WTC11 (cell line): ENCODE data around the gene GPX3. TPM values are rescaled to one million over a fixed set of nuclear protein-coding genes. Genes with fewer than 3 reads are reported as not detected.
A peak's percentile ranks its signal among the peaks of the same experiment; 100 is the strongest.

ENCODE experiments used
- ATAC-seq: fragments of 200-7000 bp; cut with Tn5 transposase; 2 replicates; pipeline ENCODE4 v1.10.0; 2021; ENCODE audit warnings: mild to moderate bottlenecking, moderate library complexity
- CTCF ChIA-PET: fragments of 300-600 bp; sonication (Branson Sonifier 250); formaldehyde crosslinking; loops from one replicate; lab custom pipeline; 2021; ENCODE audit warnings: antibody characterized with exemption; lab: Charles Lee
- POLR2A ChIA-PET: fragments of 350-600 bp; sonication (Branson Sonifier 250); formaldehyde crosslinking; loops from one replicate; lab custom pipeline; 2021; ENCODE audit warnings: antibody characterized with exemption; lab: Charles Lee
- DNase-seq: peaks from one replicate; pipeline ENCODE4 v3.0.0; 2021; ENCODE audit warnings: low spot score
- H3K27ac Mint-ChIP-seq: 2 replicates; pipeline ENCODE4 v1.8.0; 2021; ENCODE audit warnings: mixed read lengths
- H3K27me3 Mint-ChIP-seq: 2 replicates; pipeline ENCODE4 v1.8.0; 2021; ENCODE audit warnings: low read depth, mild to moderate bottlenecking, moderate library complexity, mixed read lengths
- H3K36me3 Mint-ChIP-seq: 2 replicates; pipeline ENCODE4 v1.8.0; 2021; ENCODE audit warnings: mixed read lengths
- H3K4me1 Mint-ChIP-seq: 2 replicates; pipeline ENCODE4 v1.8.0; 2022; ENCODE audit warnings: mixed read lengths
- H3K4me3 Mint-ChIP-seq: 2 replicates; pipeline ENCODE4 v1.8.0; 2021; ENCODE audit warnings: mild to moderate bottlenecking, moderate library complexity, mixed read lengths
- H3K9me3 Mint-ChIP-seq: 2 replicates; pipeline ENCODE4 v1.8.0; 2021; ENCODE audit warnings: mixed read lengths
- ATF1 ChIP-seq: sonication (generic); formaldehyde crosslinking; IDR thresholded peaks from 2 replicates; pipeline ENCODE4 v1.8.1; 2023; ENCODE audit warnings: mild to moderate bottlenecking, moderate library complexity, missing genetic modification reagents
- CTCF ChIP-seq: fragments of 200-600 bp; IDR thresholded peaks from 2 replicates; pipeline ENCODE4 v1.8.0; 2022; ENCODE audit warnings: antibody characterized with exemption
- EMX1 ChIP-seq: fragments of 250-450 bp; sonication (Bioruptor Pico); IDR thresholded peaks from 2 replicates; pipeline ENCODE4 v1.8.0; 2021; ENCODE audit warnings: mild to moderate bottlenecking
- ESRRA ChIP-seq: sonication (generic); formaldehyde crosslinking; IDR thresholded peaks from 2 replicates; pipeline ENCODE4 v1.8.1; 2022; ENCODE audit warnings: mild to moderate bottlenecking, missing genetic modification reagents, borderline replicate concordance
- FOXJ3 ChIP-seq: sonication (generic); formaldehyde crosslinking; IDR thresholded peaks from 2 replicates; pipeline ENCODE4 v1.9.0; 2021; ENCODE audit warnings: missing genetic modification reagents, mild to moderate bottlenecking, borderline replicate concordance
- FOXP1 ChIP-seq: sonication (generic); formaldehyde crosslinking; IDR thresholded peaks from 2 replicates; pipeline ENCODE4 v1.8.0; 2022; ENCODE audit warnings: missing genetic modification reagents, mild to moderate bottlenecking, moderate library complexity, borderline replicate concordance
- GABPB1 ChIP-seq: sonication (generic); formaldehyde crosslinking; IDR thresholded peaks from 2 replicates; pipeline ENCODE4 v1.8.1; 2023; ENCODE audit warnings: mild to moderate bottlenecking, missing genetic modification reagents
- GRHL2 ChIP-seq: fragments of 250-450 bp; sonication (Bioruptor Pico); IDR thresholded peaks from 2 replicates; pipeline ENCODE4 v1.8.0; 2022; ENCODE audit warnings: mild to moderate bottlenecking, moderate library complexity; ENCODE audit not compliant: insufficient replicate concordance, severe bottlenecking
- HMGA2 ChIP-seq: fragments of 250-450 bp; sonication (Bioruptor Pico); IDR thresholded peaks from 2 replicates; pipeline ENCODE4 v1.4.0; 2021; ENCODE audit warnings: mild to moderate bottlenecking, moderate library complexity
- IRF2 ChIP-seq: sonication (generic); formaldehyde crosslinking; IDR thresholded peaks from 2 replicates; pipeline ENCODE4 v1.8.0; 2022; ENCODE audit warnings: low read depth, missing genetic modification reagents, borderline replicate concordance
- JUN ChIP-seq: sonication (generic); formaldehyde crosslinking; IDR thresholded peaks from 2 replicates; pipeline ENCODE4 v1.8.0; 2023; ENCODE audit warnings: mild to moderate bottlenecking, missing genetic modification reagents
- NR3C1 ChIP-seq: sonication (generic); formaldehyde crosslinking; conservative IDR thresholded peaks from 2 replicates; pipeline ENCODE4 v1.8.1; 2023; ENCODE audit warnings: low read depth, mild to moderate bottlenecking, missing genetic modification reagents
- PRRX2 ChIP-seq: fragments of 250-450 bp; sonication (Bioruptor Pico); IDR thresholded peaks from 2 replicates; pipeline ENCODE4 v1.8.0; 2021; ENCODE audit warnings: mild to moderate bottlenecking
- RELA ChIP-seq: sonication (generic); formaldehyde crosslinking; IDR thresholded peaks from 2 replicates; pipeline ENCODE4 v1.8.1; 2022; ENCODE audit warnings: missing genetic modification reagents, mild to moderate bottlenecking, borderline replicate concordance
- SP1 ChIP-seq: sonication (generic); formaldehyde crosslinking; conservative IDR thresholded peaks from 2 replicates; pipeline ENCODE4 v1.8.1; 2022; ENCODE audit warnings: missing genetic modification reagents
- ZBTB21 ChIP-seq: sonication (generic); formaldehyde crosslinking; IDR thresholded peaks from 2 replicates; pipeline ENCODE4 v1.8.1; 2023; ENCODE audit warnings: mild to moderate bottlenecking, missing genetic modification reagents, borderline replicate concordance
- ZNF121 ChIP-seq: sonication (generic); formaldehyde crosslinking; IDR thresholded peaks from 2 replicates; pipeline ENCODE4 v1.8.0; 2023; ENCODE audit warnings: missing genetic modification reagents
- ZNF671 ChIP-seq: fragments of 250-450 bp; sonication (Bioruptor Pico); IDR thresholded peaks from 2 replicates; pipeline ENCODE4 v1.8.0; 2021; ENCODE audit warnings: mild to moderate bottlenecking
- ZSCAN18 ChIP-seq: fragments of 250-450 bp; sonication (Bioruptor Pico); IDR thresholded peaks from 2 replicates; pipeline ENCODE4 v2.1.2; 2022; ENCODE audit warnings: mild to moderate bottlenecking, moderate library complexity
- total RNA-seq: library from RNA; stranded (reverse); gene quantifications from 3 replicates; pipeline ENCODE4 v1.2.3, GENCODE V29; 2021
- TF ChIP-seq, protein P1 (sequence below): sonication (generic); formaldehyde crosslinking; IDR thresholded peaks from 2 replicates; pipeline ENCODE4 v1.8.1; 2023; ENCODE audit warnings: mild to moderate bottlenecking, missing genetic modification reagents, moderate library complexity
- TF ChIP-seq, protein P2 (sequence below): sonication (generic); formaldehyde crosslinking; IDR thresholded peaks from 2 replicates; pipeline ENCODE4 v1.8.0; 2022; ENCODE audit warnings: missing genetic modification reagents

Gene GPX3
- total RNA-seq, 1 experiment from 2014 or later, result 24.5 TPM

DNA sequence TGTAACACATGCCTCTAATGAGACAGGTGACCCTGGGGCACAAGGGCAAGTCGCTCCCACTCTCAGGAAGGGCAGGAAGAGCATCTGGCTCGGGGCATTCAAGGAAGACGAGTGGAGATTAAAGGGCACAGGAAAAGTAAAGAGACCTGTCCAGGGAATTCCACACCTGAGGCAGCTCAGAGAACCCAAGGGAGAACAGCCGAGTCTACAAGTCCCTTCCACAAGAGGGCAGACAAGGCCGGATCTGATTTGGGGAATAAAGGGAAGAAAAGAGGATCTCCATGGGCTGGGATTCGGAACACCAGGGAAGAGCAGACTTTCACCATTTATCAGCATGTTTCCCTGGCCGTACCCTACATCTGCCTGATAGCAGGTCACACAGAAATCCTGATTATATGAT, 28.1 kb downstream of the GPX3 start:
- H3K27me3 Mint-ChIP-seq, result no peaks in the 10 kb centered on the region
- no peak overlapping the region for H3K27ac Mint-ChIP-seq
- no peaks in the 10 kb centered on the region for H3K9me3 Mint-ChIP-seq
- TF ChIP-seq ZNF671, result no peak
- TF ChIP-seq SP1, result no peak
- TF ChIP-seq PRRX2 (CRISPR knock-in tag), result no peak
- no peak for TF ChIP-seq FOXJ3 (CRISPR knock-in tag)
- no peak for TF ChIP-seq HMGA2 (CRISPR knock-in tag)
- no peak for TF ChIP-seq ZSCAN18 (CRISPR knock-in tag)
- TF ChIP-seq IRF2 (CRISPR knock-in tag), result no peak
- no peak for TF ChIP-seq GABPB1 (CRISPR knock-in tag)
- TF ChIP-seq RELA (CRISPR knock-in tag), result no peak
- no peak for TF ChIP-seq ZNF121 (CRISPR knock-in tag)
- TF ChIP-seq FOXP1, result no peak
- TF ChIP-seq NR3C1, result no peak
- TF ChIP-seq ZBTB21 (CRISPR knock-in tag), result no peak
- TF ChIP-seq, protein P1, sequence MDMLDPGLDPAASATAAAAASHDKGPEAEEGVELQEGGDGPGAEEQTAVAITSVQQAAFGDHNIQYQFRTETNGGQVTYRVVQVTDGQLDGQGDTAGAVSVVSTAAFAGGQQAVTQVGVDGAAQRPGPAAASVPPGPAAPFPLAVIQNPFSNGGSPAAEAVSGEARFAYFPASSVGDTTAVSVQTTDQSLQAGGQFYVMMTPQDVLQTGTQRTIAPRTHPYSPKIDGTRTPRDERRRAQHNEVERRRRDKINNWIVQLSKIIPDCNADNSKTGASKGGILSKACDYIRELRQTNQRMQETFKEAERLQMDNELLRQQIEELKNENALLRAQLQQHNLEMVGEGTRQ (CRISPR knock-in tag), result no peak
- no peak for TF ChIP-seq GRHL2 (CRISPR knock-in tag)
- no peak for TF ChIP-seq JUN (CRISPR knock-in tag)
- TF ChIP-seq ATF1, result no peak
- TF ChIP-seq ESRRA (CRISPR knock-in tag), result no peak
- TF ChIP-seq, protein P2, sequence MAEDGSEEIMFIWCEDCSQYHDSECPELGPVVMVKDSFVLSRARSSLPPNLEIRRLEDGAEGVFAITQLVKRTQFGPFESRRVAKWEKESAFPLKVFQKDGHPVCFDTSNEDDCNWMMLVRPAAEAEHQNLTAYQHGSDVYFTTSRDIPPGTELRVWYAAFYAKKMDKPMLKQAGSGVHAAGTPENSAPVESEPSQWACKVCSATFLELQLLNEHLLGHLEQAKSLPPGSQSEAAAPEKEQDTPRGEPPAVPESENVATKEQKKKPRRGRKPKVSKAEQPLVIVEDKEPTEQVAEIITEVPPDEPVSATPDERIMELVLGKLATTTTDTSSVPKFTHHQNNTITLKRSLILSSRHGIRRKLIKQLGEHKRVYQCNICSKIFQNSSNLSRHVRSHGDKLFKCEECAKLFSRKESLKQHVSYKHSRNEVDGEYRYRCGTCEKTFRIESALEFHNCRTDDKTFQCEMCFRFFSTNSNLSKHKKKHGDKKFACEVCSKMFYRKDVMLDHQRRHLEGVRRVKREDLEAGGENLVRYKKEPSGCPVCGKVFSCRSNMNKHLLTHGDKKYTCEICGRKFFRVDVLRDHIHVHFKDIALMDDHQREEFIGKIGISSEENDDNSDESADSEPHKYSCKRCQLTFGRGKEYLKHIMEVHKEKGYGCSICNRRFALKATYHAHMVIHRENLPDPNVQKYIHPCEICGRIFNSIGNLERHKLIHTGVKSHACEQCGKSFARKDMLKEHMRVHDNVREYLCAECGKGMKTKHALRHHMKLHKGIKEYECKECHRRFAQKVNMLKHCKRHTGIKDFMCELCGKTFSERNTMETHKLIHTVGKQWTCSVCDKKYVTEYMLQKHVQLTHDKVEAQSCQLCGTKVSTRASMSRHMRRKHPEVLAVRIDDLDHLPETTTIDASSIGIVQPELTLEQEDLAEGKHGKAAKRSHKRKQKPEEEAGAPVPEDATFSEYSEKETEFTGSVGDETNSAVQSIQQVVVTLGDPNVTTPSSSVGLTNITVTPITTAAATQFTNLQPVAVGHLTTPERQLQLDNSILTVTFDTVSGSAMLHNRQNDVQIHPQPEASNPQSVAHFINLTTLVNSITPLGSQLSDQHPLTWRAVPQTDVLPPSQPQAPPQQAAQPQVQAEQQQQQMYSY (CRISPR knock-in tag), result no peak
- peaks cover 38% of the 10 kb centered on the region for H3K36me3 Mint-ChIP-seq
- POLR2A ChIA-PET, result interaction anchor here (0.8 kb wide), 1 partner anchor 9 kb away, joined by 3 read pairs; no protein-coding TSS in a partner anchor
- H3K4me3 Mint-ChIP-seq, result no peak overlapping the region
- DNase-seq (peak; percentile 32), ATAC-seq (peak; percentile 22)
- CTCF ChIA-PET, result interaction anchor here (0.7 to 8.1 kb wide), 47 partner anchors 9 to 599 kb away, joined by 3 to 305 read pairs (median 6); partner anchors contain the start of genes ANXA6, DCTN4, GM2A and GPX3
- H3K4me1 Mint-ChIP-seq, result no peaks in the 10 kb centered on the region

- TF ChIP-seq CTCF (peak; percentile 71), EMX1 (no peak)
- no peaks in the 10 kb centered on the region for H3K27me3 Mint-ChIP-seq
- H3K4me1 Mint-ChIP-seq, result no peaks in the 10 kb centered on the region
- no peaks in the 10 kb centered on the region for H3K9me3 Mint-ChIP-seq
- DNase-seq, result peak; percentile 89
- H3K27ac Mint-ChIP-seq, result no peak overlapping the region
- H3K36me3 Mint-ChIP-seq, result peaks cover 30% of the 10 kb centered on the region
- POLR2A ChIA-PET, result interaction anchor here (1.2 kb wide), 1 partner anchor 64 kb away, joined by 4 read pairs; no protein-coding TSS in a partner anchor
- CTCF ChIA-PET, result interaction anchor here (0.6 to 8.1 kb wide), 62 partner anchors 9 to 601 kb away, joined by 3 to 305 read pairs (median 5); partner anchors contain the start of genes ANXA6, GM2A, GPX3 and TNIP1
- ATAC-seq, result peak; percentile 88
- no peak overlapping the region for H3K4me3 Mint-ChIP-seq
Measured at GRCh38 chr5:151051066-151051930, 30.9 kb downstream of the GPX3 start.
